Choroid plexus epithelial cell (primary cell): ENCODE data around the gene OSBPL5.

Experiments used
- DNase-seq: peaks from one replicate; pipeline ENCODE4 v3.0.0-alpha.2; 2010; ENCODE audit warnings: low read depth
- H3K4me3 ChIP-seq: 2 replicates; pipeline ENCODE4 v1.5.1; 2011; ENCODE audit warnings: low read depth, mild to moderate bottlenecking, control low read depth, low read length, moderate library complexity
- TF ChIP-seq, protein P1 (sequence below): conservative IDR thresholded peaks from 2 replicates; pipeline ENCODE4 v1.5.1; 2011; ENCODE audit warnings: low read depth, mild to moderate bottlenecking, control low read depth, inconsistent platforms, low read length, moderate library complexity

OSBPL5 gene

DNA sequence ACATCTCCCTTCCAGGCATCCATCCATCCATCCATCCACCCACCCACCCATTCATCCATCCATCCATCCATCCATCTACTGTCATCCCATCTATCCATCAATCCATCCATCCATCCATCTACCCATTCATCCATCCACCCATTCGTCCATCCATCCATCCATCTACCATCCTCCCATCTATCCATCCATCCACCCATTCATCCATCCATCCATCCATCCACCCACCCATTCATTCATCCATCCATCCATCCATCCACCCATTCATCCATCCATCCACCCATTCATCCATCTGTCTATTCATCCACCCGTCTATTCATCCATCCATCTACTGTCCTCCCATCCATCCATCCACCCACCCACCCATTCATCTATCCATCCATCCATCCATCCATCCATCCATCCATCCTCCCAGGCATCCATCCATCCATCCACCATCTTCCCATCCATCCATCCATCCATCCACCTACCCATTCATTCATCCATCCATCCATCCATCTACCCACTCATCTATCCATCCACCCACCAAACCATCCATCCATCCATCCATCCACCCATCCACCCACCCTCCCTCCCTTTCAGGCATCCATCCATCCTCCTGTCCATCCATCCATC, 33.7 kb downstream of the OSBPL5 start:
- TF ChIP-seq, protein P1, sequence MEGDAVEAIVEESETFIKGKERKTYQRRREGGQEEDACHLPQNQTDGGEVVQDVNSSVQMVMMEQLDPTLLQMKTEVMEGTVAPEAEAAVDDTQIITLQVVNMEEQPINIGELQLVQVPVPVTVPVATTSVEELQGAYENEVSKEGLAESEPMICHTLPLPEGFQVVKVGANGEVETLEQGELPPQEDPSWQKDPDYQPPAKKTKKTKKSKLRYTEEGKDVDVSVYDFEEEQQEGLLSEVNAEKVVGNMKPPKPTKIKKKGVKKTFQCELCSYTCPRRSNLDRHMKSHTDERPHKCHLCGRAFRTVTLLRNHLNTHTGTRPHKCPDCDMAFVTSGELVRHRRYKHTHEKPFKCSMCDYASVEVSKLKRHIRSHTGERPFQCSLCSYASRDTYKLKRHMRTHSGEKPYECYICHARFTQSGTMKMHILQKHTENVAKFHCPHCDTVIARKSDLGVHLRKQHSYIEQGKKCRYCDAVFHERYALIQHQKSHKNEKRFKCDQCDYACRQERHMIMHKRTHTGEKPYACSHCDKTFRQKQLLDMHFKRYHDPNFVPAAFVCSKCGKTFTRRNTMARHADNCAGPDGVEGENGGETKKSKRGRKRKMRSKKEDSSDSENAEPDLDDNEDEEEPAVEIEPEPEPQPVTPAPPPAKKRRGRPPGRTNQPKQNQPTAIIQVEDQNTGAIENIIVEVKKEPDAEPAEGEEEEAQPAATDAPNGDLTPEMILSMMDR = no peak
- no peak overlapping the region for H3K4me3 ChIP-seq
- DNase-seq = no peak

DNA sequence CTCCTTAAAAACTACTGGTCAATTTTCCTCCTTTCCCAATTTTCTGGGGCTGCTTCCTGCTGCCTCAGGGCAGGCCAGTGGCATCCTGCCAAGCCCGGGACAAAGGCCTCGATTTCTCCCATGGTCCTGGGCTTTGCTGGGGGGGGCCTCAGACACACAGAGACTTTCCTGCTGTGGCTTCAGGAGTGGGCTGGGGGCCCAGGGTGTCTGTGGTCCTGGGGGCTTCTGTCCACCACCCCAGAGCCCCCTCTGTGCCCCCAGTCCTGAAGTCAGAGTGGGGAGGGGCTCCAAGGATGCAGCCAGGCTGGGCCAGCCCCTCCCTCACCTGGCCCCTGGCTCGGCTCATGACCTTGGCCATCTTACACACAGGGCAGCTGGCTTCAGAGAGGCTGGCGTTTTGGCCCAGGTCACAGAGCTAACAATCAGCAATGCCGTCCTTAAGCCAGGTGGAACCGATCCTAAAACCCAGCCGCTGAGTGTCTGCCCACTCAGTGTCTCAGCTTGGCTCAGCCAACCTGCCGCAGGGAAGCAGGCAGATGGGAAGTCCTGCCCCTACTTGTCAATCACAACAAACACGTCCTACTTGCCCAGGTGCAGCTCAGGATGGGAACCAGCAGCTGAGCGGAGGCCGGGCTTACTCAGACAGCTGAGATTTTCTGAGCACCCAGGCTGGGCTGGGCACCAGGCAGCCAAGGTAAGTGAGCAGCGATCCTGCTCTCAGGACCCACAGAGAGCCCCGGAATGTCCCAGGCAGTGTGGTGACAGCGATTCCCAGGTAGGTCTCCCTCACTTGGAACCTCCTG, 34.6 kb downstream of the OSBPL5 start:
- TF ChIP-seq, protein P1 = no peak
- no peak for DNase-seq
- no peak overlapping the region for H3K4me3 ChIP-seq

- DNase-seq = no peak
- TF ChIP-seq, protein P1 = no peak
- H3K4me3 ChIP-seq = no peak overlapping the region
Measured at GRCh38 chr11:3129591-3130268, 35.4 kb downstream of the OSBPL5 start.

- no peak for DNase-seq
- TF ChIP-seq, protein P1 = no peak
- no peak overlapping the region for H3K4me3 ChIP-seq
Measured at GRCh38 chr11:3129181-3129590, 35.9 kb downstream of the OSBPL5 start.

- no peak overlapping the region for H3K4me3 ChIP-seq
- TF ChIP-seq, protein P1 = no peak
- no peak for DNase-seq
Measured at GRCh38 chr11:3128356-3129180, 36.5 kb downstream of the OSBPL5 start.

DNA sequence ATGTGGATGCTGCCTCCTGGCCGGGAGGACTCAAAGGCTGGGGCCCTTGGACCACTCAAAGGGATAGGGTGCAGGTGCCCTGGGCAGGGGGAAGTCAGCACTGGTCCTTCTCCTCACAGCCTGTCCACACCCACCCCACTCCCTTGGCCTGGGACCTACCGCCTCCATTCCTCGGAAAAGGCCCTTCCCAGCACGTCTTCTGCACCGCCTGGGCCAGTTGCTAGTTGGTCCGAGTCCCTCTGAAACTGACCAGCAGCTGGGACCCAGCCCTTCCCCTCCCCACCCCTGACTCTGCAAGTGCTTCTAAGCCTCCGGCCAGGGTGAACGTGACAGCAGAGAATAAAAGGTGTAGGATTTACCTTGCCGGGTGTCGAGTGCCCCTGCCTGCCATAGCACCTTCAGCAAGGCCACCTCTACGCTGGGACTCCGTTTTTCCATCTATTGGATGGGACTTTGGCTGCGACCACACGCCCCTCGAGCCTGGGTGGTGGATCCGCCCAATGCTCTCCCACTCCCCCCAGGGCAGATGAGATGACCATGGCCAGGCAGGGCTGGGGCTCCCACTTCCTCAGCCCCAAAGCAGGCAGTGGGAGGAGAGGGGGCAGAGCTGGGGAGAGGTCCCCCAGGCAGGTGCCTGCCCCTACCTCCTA, 37.3 kb downstream of the OSBPL5 start:
- TF ChIP-seq, protein P1 = no peak
- H3K4me3 ChIP-seq = no peak overlapping the region
- DNase-seq = no peak
